ENCODE measurements around the gene KIAA1671. TPM values are rescaled to one million over a fixed set of nuclear protein-coding genes. Genes with fewer than 3 reads are reported as not detected.
"Not testable (repeated sequence)": the region's sequence is repeated elsewhere in the genome, so short reads cannot be mapped to it uniquely, and the experiment has no call there.

The KIAA1671 gene
- 25.7 and 30.0 TPM in 2 replicates for total RNA-seq

DNA sequence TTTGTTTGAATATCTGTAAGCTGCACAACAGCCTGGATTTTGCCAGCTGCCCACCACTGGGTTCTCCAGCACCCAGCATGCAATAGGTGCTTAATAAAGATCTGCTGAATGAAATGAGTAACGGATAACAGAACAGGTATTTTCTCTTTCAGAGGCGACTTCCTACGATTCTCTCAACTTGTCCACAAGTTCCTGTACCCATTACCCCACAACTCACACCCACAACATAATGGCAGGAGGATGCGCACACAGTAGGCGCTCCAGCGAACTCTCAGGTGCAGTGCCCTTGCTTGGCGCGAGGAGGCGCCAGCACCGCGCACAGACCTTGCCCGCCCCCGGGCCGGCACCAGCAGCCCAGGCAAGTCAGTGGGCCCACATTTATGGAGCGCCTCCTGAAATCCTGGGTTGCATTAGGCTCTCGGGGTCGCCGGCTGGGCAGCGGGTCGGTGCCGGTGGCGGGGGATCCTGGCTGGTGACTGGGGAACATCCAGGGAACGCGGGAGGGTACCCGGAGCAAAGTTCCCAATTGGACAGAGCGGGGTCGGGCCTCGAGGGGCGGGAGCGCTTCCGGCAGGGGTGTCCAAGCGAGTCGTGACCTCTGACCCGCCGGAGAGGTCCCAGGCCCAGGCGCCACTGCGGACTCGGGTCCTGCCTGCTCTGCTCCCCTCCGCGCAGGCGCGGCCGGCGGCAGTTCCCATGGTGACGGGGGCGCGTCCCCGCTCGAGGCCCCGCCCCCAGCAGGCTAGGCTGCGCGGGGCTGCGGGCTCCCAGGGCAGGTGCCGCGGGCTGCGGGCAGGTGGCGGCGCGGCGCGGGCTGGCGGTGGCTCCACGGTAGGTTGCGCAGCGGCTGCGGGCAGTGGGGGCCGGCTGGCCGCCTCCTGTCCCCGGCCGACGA lies at the start of gene KIAA1671:
Gene KIAA1671, plus strand, starts transcription at position 775 of the 895 bp plus-strand sequence. CDS start 75,284 bp downstream, outside the sequence.
- DNase-seq (ENCODE audit: low read depth, low spot score), result peak; percentile 30

GRCh38 chr22:24905909-24906308 lies 46.6 kb upstream of the KIAA1671 start:
- no peak for DNase-seq (ENCODE audit: low read depth, low spot score)

DNA sequence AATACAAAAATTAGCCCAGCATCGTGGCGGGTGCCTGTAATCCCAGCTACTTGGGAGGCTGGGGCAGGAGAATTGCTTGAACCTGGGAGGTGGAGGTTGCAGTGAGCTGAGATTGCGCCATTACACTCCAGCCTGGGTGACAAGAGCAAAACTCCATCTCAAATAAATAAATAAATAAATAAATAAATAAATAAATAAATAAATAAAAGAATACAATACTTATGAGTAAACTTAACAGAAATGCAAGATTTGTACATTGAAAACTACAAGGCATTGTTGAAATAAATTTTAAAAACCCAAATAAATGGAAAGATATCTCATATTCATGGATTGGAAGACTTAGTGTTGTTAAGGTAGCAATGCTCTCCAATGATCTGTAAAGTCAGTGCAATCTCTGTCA lies 45.4 kb upstream of the KIAA1671 start:
- DNase-seq (ENCODE audit: low read depth, low spot score), result not testable (repeated sequence)

- no peak for DNase-seq (ENCODE audit: low read depth, low spot score)
These were observed 32.5 kb upstream of the KIAA1671 start for GRCh38 chr22:24920029-24920428.

GRCh38 chr22:24925586-24926427 lies 26.7 kb upstream of the KIAA1671 start:
- no peak for DNase-seq (ENCODE audit: low read depth, low spot score)

DNA sequence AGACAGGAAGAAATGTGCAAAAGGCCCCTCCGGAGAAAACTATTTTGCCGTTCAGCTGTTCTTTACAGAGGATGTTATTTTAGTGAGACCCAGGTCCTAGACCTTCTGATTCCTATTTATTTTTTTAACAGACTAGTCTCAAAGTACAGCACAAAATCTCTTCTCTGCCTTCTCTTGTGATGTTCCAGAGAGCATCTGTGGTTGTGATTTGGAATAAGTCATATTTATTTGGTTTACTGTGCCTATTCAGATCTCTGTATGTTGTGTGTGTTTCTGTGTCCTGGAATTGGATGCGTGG lies 26.1 kb upstream of the KIAA1671 start:
- no peak for DNase-seq (ENCODE audit: low read depth, low spot score)

GRCh38 chr22:24926849-24927579 lies 25.5 kb upstream of the KIAA1671 start:
- no peak for DNase-seq (ENCODE audit: low read depth, low spot score)

- no peak for DNase-seq (ENCODE audit: low read depth, low spot score)
These were observed 24.2 kb upstream of the KIAA1671 start for GRCh38 chr22:24928322-24928721.

DNA sequence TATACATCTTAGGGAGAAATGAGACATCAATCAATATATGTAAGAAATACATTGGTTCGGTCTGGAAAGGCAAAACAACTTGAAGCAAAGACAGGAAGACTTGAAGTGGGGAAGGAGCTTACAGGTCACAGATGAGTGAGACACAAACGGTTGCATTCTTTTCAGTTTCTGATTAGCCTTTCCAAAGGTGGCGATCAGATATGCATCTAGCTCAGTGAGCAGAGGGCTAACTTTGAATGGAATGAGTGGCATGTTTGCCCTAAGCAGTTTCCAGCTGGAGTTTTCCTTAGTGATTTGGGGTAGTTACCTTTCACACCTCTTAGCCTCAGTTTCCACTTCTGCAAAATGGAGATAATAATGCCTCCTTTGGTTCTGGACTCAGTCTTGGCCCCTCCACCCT lies 21.8 kb upstream of the KIAA1671 start:
- DNase-seq (ENCODE audit: low read depth, low spot score), result no peak

GRCh38 chr22:24935771-24936483 lies 16.6 kb upstream of the KIAA1671 start:
- DNase-seq (ENCODE audit: low read depth, low spot score), result no peak

DNA sequence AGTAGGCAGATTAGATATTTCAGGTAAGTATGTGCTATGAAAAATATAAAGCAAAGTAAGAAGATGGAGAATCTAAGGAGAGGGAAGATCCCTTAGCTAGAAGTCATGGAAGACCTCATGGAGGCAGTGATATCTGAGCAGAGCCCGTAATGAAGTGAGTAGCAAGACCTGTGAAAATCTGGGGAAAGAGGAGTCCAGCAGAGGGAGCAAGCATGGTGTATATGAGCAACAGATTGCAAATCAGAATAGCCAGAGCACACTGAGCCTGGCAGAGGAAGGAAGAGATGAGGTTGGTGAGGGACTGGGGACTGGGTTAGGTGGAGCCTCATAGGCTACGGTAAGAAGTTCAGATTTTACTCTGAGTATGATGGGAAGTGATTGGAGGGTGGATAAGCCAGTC lies 15.4 kb upstream of the KIAA1671 start:
- DNase-seq (ENCODE audit: low read depth, low spot score), result no peak

- DNase-seq (ENCODE audit: low read depth, low spot score), result no peak
These were observed 13.7 kb upstream of the KIAA1671 start for GRCh38 chr22:24938741-24939341.

DNA sequence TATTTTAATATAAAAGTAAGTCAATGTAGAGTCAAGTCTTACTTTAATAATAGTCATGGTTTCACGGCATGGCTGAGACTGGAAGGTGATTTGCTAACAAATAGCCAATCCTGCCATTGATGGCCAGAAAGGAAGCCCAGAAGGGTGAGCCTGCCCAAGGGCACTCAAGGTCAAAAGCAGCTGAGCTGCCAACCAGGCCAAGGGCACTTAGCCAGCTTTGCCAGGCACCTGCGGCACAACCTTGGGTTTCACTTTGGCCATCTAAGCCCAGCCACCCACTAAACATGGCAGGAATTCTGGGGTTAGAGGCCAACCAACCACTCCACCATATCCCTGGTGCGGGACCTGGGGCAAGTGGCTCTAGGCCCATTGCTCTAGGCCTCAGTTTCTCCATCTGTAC lies 10.2 kb upstream of the KIAA1671 start:
- DNase-seq (ENCODE audit: low read depth, low spot score), result no peak

GRCh38 chr22:24944217-24944937 lies 8.1 kb upstream of the KIAA1671 start:
- no peak for DNase-seq (ENCODE audit: low read depth, low spot score)

DNA sequence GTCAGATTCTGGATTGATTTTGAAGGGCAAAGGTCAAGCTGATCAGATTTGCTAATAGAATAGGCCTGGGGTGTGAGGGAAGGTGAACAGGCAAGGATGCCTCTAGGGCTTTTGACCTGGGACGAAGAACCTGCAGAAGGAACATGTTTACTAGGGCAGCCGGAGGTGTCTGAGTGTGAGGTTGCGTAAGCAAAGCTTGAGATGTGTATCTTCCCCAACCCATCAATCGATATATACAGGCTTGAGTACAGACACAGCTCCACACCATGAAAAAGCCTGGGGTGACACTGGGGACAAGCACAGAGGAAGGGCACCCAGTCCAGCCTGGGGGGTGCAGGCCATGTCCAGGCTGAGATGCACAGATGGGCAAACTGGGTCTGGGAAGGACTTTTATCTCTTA lies 7.1 kb upstream of the KIAA1671 start:
- DNase-seq (ENCODE audit: low read depth, low spot score), result no peak

- no peak for DNase-seq (ENCODE audit: low read depth, low spot score)
These were observed 5.1 kb upstream of the KIAA1671 start for GRCh38 chr22:24947383-24947782.

DNA sequence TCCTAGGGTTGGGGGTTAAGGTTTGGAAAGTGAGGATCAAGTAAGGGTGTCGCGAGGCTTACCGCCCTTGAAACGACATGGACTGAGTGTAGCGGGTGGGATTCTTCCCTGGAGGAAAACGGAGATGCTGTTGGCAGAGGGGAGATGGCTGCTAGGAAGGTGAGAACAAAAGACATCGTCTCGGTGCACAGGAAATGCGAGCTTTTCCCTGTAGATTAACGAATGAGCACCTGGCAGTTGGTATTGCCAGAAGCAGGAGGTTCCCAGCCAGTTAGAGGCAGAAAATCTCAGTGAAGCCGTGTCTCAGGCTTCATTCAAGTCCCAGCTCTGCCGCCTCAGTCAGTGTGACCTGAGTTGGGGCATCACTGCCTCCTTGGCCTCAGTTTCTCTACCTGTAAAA lies 4.6 kb upstream of the KIAA1671 start:
- DNase-seq (ENCODE audit: low read depth, low spot score), result no peak

DNA sequence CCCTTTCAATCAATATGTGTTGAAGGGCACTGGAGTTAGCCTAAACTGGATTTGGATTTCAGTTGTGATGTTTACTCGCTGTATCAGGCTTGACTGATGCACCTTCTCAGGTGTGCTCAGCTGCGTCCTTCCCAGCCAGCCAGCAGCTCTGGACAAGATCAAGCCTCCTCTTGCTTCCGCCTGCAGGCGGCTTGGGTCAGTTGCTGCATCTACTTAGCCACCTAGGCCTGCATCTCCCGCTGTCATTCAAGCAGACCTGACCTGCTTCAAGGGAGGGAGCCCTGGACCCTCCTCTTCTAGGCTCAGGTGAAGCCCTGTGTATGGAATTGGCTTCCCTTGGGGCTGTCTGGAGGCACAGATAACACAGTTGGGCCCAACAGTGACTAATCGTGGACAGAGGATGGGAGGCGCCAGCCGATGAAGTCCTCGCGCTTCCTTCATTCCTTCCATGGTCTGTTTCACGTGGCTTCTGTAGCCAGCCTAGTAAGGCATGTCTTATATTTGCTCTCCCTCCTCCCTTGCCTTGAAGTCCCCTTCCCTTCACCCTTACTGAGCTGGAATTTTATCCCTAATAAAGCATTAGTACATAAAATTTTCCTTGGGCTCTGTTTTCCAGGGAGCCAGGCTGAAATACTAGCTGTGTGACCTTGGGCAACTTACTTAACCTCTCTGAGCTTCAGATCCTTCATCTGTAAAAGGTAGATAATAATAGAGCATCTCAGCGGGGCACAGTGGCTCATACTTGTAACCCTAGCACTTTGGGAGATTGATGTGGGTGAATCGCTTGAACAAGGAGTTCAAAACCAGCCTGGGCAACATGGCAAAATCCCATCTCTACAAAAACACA lies 3.9 kb upstream of the KIAA1671 start:
- DNase-seq (ENCODE audit: low read depth, low spot score), result no peak

- no peak for DNase-seq (ENCODE audit: low read depth, low spot score)
These were observed 2.1 kb upstream of the KIAA1671 start for GRCh38 chr22:24950272-24950902.
